Posterior vena cava (tissue), 2 donors: ENCODE results near the gene CREBBP. TPM values are rescaled to one million over a fixed set of nuclear protein-coding genes. Genes with fewer than 3 reads are reported as not detected.
"Not testable (repeated sequence)": the region's sequence is repeated elsewhere in the genome, so short reads cannot be mapped to it uniquely, and the experiment has no call there.

ENCODE experiments used
- DNase-seq: peaks from one replicate; pipeline ENCODE4 v3.0.0-alpha.2; 2020; ENCODE audit warnings: low spot score
- intact Hi-C, 2 donors: fragments of 100-400 bp; cut with DNase I; formaldehyde crosslinking; loops; one replicate each; pipeline versions ENCODE4 v1.14.1 to v1.14.2; 2022 to 2023
- total RNA-seq, 2 donors: library from RNA; stranded (reverse); fragmentation: NEBNext Ultra II Directional; extraction: Animal tissue kit (Norgen Biotek cat#: 25700); gene quantifications; one replicate each; pipeline ENCODE4 v1.2.1, GENCODE V29; 2021
- donor health status: DM: yes; HTN: yes; CAD: no.
- donor health status: DM: yes; HTN: yes; CAD: no.

CREBBP gene
- total RNA-seq, 2 donors from 2014 or later, result 48.4 to 56.8 TPM

GRCh38 chr16:3714378-3714777, 166.1 kb downstream of the CREBBP start:
- DNase-seq, intact Hi-C loops: not testable (repeated sequence)

- no peak for DNase-seq
- intact Hi-C loops, result no loop called here
Measured at GRCh38 chr16:3713587-3714242, 166.8 kb downstream of the CREBBP start.

- DNase-seq, result no peak
- intact Hi-C loops, result no loop called here
Measured at GRCh38 chr16:3712861-3713372, 167.6 kb downstream of the CREBBP start.

- no peak for DNase-seq
- intact Hi-C loops, result no loop called here
Measured at GRCh38 chr16:3706253-3707012, 174.1 kb downstream of the CREBBP start.

GRCh38 chr16:3702082-3702481, 178.4 kb downstream of the CREBBP start:
- intact Hi-C loops, result no loop called here
- no peak for DNase-seq

GRCh38 chr16:3701531-3701930, 179.0 kb downstream of the CREBBP start:
- intact Hi-C loops, result no loop called here
- no peak for DNase-seq

GRCh38 chr16:3698941-3699340, 181.6 kb downstream of the CREBBP start:
- intact Hi-C loops, result loop anchor here in 1 of 2 donors (10.0 kb wide), 1 partner anchor 176 kb away; no protein-coding TSS in a partner anchor

GRCh38 chr16:3696425-3697218, 183.9 kb downstream of the CREBBP start:
- intact Hi-C loops, result loop anchor here in 1 of 2 donors (10.0 kb wide), 1 partner anchor 178 kb away; no protein-coding TSS in a partner anchor

More at GRCh38 chr16:3698941-3699340, 181.6 kb downstream of the CREBBP start:
- DNase-seq, result no peak

GRCh38 chr16:3695610-3696369, 184.7 kb downstream of the CREBBP start:
- intact Hi-C loops, result loop anchor here in 1 of 2 donors (10.0 kb wide), 1 partner anchor 179 kb away; no protein-coding TSS in a partner anchor
- DNase-seq, result no peak

More at GRCh38 chr16:3696425-3697218, 183.9 kb downstream of the CREBBP start:
- no peak for DNase-seq

GRCh38 chr16:3694051-3694450, 186.5 kb downstream of the CREBBP start:
- no peak for DNase-seq

GRCh38 chr16:3691761-3692160, 188.8 kb downstream of the CREBBP start:
- DNase-seq, result no peak

More at GRCh38 chr16:3694051-3694450, 186.5 kb downstream of the CREBBP start:
- intact Hi-C loops, result loop anchor here in 1 of 2 donors (10.0 kb wide), 1 partner anchor 181 kb away; no protein-coding TSS in a partner anchor

GRCh38 chr16:3690980-3691720, 189.4 kb downstream of the CREBBP start:
- DNase-seq, result peak; percentile 85
- intact Hi-C loops, result loop anchor here in 1 of 2 donors (10.0 kb wide), 1 partner anchor 184 kb away; no protein-coding TSS in a partner anchor

More at GRCh38 chr16:3691761-3692160, 188.8 kb downstream of the CREBBP start:
- intact Hi-C loops, result loop anchor here in 1 of 2 donors (10.0 kb wide), 1 partner anchor 183 kb away; no protein-coding TSS in a partner anchor

GRCh38 chr16:3690470-3690928, 190.0 kb downstream of the CREBBP start:
- peak; percentile 97 for DNase-seq
- intact Hi-C loops, result loop anchor here in 1 of 2 donors (10.0 kb wide), 1 partner anchor 184 kb away; no protein-coding TSS in a partner anchor

- DNase-seq, result no peak
- intact Hi-C loops, result loop anchor here in 1 of 2 donors (10.0 kb wide), 1 partner anchor 185 kb away; no protein-coding TSS in a partner anchor
Measured at GRCh38 chr16:3689731-3690130, 190.8 kb downstream of the CREBBP start.

- DNase-seq, result no peak
- intact Hi-C loops, result no loop called here
Measured at GRCh38 chr16:3687792-3688191, 192.7 kb downstream of the CREBBP start.

- no peak for DNase-seq
- intact Hi-C loops, result no loop called here
Measured at GRCh38 chr16:3687021-3687420, 193.5 kb downstream of the CREBBP start.

- intact Hi-C loops, result no loop called here
- no peak for DNase-seq
Measured at GRCh38 chr16:3681206-3681605, 199.3 kb downstream of the CREBBP start.
